Measurements from ENCODE around the gene ZNF688. TPM values are rescaled to one million over a fixed set of nuclear protein-coding genes. Genes with fewer than 3 reads are reported as not detected.
"Not testable (repeated sequence)": the region's sequence is repeated elsewhere in the genome, so short reads cannot be mapped to it uniquely, and the experiment has no call there.

Gene ZNF688
- total RNA-seq, 1 donor = 6.7 TPM

DNA sequence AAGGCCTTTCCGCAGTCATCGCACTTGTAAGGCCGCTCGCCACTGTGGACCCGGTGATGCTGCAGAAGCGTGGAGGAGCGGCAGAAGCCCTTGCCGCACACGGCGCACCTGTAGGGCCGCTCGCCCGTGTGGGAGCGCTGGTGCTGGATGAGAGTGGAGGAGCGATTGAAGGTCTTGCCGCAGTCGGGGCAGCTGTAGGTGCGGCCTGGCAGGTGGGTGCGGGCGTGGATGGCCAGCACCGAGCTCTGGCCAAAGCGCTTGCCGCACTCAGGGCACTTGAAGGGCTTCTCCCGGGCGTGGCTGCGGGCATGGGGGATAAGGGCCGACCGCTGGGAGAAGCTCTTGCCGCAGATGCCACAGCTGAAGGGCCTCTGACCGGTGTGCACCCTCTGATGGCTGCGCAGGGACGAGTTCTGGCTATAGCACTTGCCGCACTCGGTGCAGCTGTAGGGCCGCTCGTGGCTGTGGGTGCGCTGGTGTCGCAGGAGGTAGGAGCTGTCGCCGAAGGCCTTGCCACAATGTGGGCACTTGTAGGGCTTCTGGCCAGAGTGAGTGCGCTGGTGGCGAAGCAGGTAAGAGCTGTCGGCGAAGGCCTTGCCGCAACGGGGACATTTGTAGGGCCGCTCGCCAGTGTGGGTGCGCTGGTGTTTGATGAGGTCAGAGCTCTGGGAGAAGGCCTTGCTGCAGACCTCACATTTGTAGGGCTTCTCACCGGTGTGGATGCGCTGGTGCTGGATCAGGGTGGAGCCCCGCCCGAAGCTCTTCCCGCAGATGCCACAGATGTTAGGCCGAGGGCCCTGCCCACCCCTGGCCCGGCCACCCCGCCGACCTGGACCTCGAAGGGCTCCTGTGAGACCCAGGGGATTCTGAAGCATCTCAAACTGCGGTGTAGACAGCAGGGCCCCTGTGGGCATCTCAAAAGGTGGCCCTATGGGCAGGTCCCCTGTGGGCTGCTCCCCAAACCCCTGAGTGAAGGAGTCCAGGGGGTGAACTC, 46.6 kb downstream of the ZNF688 start:
- TF ChIP-seq, protein P1, sequence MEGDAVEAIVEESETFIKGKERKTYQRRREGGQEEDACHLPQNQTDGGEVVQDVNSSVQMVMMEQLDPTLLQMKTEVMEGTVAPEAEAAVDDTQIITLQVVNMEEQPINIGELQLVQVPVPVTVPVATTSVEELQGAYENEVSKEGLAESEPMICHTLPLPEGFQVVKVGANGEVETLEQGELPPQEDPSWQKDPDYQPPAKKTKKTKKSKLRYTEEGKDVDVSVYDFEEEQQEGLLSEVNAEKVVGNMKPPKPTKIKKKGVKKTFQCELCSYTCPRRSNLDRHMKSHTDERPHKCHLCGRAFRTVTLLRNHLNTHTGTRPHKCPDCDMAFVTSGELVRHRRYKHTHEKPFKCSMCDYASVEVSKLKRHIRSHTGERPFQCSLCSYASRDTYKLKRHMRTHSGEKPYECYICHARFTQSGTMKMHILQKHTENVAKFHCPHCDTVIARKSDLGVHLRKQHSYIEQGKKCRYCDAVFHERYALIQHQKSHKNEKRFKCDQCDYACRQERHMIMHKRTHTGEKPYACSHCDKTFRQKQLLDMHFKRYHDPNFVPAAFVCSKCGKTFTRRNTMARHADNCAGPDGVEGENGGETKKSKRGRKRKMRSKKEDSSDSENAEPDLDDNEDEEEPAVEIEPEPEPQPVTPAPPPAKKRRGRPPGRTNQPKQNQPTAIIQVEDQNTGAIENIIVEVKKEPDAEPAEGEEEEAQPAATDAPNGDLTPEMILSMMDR (IDR thresholded peaks at IDR 0.05; ENCODE audit: insufficient read depth, low read length) = no peak
- no peak overlapping the region for H3K4me3 ChIP-seq (ENCODE audit: low read depth, low read length)
- DNase-seq (ENCODE audit: low read depth) = no peak

DNA sequence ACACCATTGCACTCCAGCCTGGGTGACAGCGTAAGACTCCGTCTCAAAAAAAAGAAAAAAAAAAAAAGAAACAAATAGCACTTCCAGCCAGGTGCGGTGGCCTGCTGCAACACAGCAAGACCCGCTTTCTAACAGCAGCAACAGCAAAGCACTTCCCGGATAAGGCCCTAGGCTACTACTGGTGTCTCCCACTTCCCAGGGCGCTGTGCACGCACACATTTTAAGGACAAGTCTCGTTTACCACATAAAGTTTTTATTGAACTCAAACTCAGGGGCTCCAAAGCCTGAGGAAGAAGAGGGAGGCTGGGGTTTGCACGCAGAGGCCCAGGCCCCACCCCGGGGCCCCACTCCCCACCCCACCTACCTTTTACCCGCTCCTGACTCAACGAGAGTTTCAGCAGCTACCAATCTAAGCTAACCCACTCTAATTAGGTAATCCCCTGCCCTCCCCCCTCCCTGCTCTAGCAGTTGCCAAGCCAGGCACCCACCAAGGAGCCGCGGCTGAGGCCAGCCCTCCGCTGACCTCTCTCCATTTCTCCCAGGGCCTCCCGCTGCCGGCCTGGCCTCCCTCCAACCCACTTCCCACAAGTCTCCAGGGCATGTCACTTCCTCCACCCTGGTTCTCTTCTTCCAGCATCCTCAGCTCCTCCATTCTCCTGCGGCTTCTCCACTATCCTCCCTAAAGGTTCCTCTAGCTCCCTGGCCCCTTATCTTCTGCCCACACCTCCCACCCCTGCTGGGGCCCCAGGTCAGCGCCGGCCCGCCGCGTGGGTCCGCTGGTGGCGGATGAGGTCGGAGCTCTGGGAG, 47.5 kb downstream of the ZNF688 start:
- TF ChIP-seq, protein P1 (IDR thresholded peaks at IDR 0.05; ENCODE audit: insufficient read depth, low read length) = no peak
- no peak overlapping the region for H3K4me3 ChIP-seq (ENCODE audit: low read depth, low read length)
- DNase-seq (ENCODE audit: low read depth) = no peak

DNA sequence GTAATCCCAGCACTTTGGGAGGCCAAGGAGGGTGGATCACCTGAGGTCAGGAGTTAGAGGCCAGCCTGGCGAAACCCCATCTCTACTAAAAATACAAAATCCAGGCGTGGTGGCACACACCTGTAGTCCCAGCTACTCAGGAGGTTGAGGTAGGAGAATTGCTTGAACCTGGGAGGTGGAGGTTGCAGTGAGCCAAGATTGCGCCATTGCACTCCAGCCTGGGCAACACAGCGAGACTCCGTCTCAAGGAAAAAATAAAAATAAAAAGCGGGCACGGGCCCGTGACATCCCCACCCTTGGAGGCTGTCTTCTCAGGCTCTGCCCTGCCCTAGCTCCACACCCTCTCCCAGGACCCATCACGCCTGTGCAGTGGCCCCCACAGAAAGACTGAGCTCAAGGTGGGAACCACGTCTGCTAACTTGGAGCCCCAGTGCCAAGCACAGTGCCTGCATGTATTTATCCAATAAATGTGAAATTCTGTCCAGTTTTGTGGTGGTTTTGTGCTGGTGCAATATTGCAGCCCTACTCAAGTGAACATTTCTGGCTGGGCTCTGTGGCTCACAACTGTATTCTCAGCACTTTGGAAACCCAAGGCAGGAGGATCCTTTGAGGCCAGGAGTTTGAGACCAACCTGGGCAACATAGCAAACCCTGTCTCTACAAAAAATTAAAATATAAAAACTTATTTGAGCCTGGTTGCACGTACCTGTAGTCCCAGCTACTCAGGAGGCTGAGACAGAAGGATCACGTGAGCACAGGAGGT, 48.6 kb downstream of the ZNF688 start:
- H3K4me3 ChIP-seq (ENCODE audit: low read depth, low read length); DNase-seq (ENCODE audit: low read depth): not testable (repeated sequence)

GRCh38 chr16:30521873-30522641, 49.5 kb downstream of the ZNF688 start:
- DNase-seq (ENCODE audit: low read depth) = no peak
- H3K4me3 ChIP-seq (ENCODE audit: low read depth, low read length) = no peak overlapping the region
- TF ChIP-seq, protein P1 (IDR thresholded peaks at IDR 0.05; ENCODE audit: insufficient read depth, low read length) = no peak

- TF ChIP-seq, protein P1 (IDR thresholded peaks at IDR 0.05; ENCODE audit: insufficient read depth, low read length) = no peak
- DNase-seq (ENCODE audit: low read depth) = no peak
- no peak overlapping the region for H3K4me3 ChIP-seq (ENCODE audit: low read depth, low read length)
Observed at GRCh38 chr16:30521476-30521872, 50.0 kb downstream of the ZNF688 start.

Small RNA genes within 50 kb of the gene (small RNA-seq; reads per million reads assigned to genes)
- gene AC093249.4 = not detected

Other genes with a start within 250 kb of the ZNF688 start
- 25.2 and 37.5 TPM in 2 replicates for gene CD2BP2, start 216.4 kb downstream of the ZNF688 start, total RNA-seq (ENCODE audit: low replicate concordance)
- 26.1 and 38.0 TPM in 2 replicates for gene TBC1D10B, start 201.2 kb downstream of the ZNF688 start, total RNA-seq (ENCODE audit: low replicate concordance)
- not detected in 2 replicates for gene MYL11, start 196.9 kb downstream of the ZNF688 start, total RNA-seq (ENCODE audit: low replicate concordance)
- gene SEPTIN1, start 189.2 kb downstream of the ZNF688 start, total RNA-seq (ENCODE audit: low replicate concordance) = 0.09 TPM in 1 of 2 replicates, not detected in the other
- 2.1 and 5.4 TPM in 2 replicates for gene ZNF48, start 176.3 kb downstream of the ZNF688 start, total RNA-seq (ENCODE audit: low replicate concordance)
- gene ZNF771, start 164.1 kb downstream of the ZNF688 start, total RNA-seq (ENCODE audit: low replicate concordance) = 12.6 and 16.2 TPM in 2 replicates
- 28.0 and 42.0 TPM in 2 replicates for gene DCTPP1, start 141.7 kb downstream of the ZNF688 start, total RNA-seq (ENCODE audit: low replicate concordance)
- gene SEPHS2, start 125.8 kb downstream of the ZNF688 start, total RNA-seq (ENCODE audit: low replicate concordance) = 15.0 and 15.8 TPM in 2 replicates
- not detected in 2 replicates for gene ITGAL, start 99.0 kb downstream of the ZNF688 start, total RNA-seq (ENCODE audit: low replicate concordance)
- 20.9 and 21.6 TPM in 2 replicates for gene ZNF768, start 45.1 kb downstream of the ZNF688 start, total RNA-seq (ENCODE audit: low replicate concordance)
- 14.0 and 16.0 TPM in 2 replicates for gene ZNF747, start 36.9 kb downstream of the ZNF688 start, total RNA-seq (ENCODE audit: low replicate concordance)
- 5.3 and 11.2 TPM in 2 replicates for gene ZNF764, start 13.3 kb downstream of the ZNF688 start, total RNA-seq (ENCODE audit: low replicate concordance)
- 8.1 and 8.3 TPM in 2 replicates for gene ZNF785, start 14.0 kb upstream of the ZNF688 start, total RNA-seq (ENCODE audit: low replicate concordance)
- gene ZNF689, start 38.7 kb upstream of the ZNF688 start, total RNA-seq (ENCODE audit: low replicate concordance) = 7.0 and 8.1 TPM in 2 replicates
- 8.8 and 14.5 TPM in 2 replicates for gene PRR14, start 79.2 kb upstream of the ZNF688 start, total RNA-seq (ENCODE audit: low replicate concordance)
- gene FBRS, start 86.7 kb upstream of the ZNF688 start, total RNA-seq (ENCODE audit: low replicate concordance) = 18.3 and 28.4 TPM in 2 replicates
- 10.8 and 21.9 TPM in 2 replicates for gene SRCAP, start 127.5 kb upstream of the ZNF688 start, total RNA-seq (ENCODE audit: low replicate concordance)
- gene PHKG2, start 176.7 kb upstream of the ZNF688 start, total RNA-seq (ENCODE audit: low replicate concordance) = 20.8 and 24.0 TPM in 2 replicates
- 0.49 and 2.7 TPM in 2 replicates for gene CFAP119, start 190.3 kb upstream of the ZNF688 start, total RNA-seq (ENCODE audit: low replicate concordance)
- 73.5 and 89.4 TPM in 2 replicates for gene RNF40, start 190.6 kb upstream of the ZNF688 start, total RNA-seq (ENCODE audit: low replicate concordance)
- 10.6 and 15.0 TPM in 2 replicates for gene ZNF629, start 215.5 kb upstream of the ZNF688 start, total RNA-seq (ENCODE audit: low replicate concordance)

Data from fibroblast of the aortic adventitia (primary cell).